HG03025 (cell line): ENCODE data around the gene MTG2.

Experiments used
- ATAC-seq: cut with Tn5 transposase; IDR thresholded peaks from one replicate; pipeline ENCODE4 v1.9.1; 2021; ENCODE audit warnings: mild to moderate bottlenecking, moderate library complexity; ENCODE audit not compliant: unreplicated experiment, low FRiP score

Gene MTG2

DNA sequence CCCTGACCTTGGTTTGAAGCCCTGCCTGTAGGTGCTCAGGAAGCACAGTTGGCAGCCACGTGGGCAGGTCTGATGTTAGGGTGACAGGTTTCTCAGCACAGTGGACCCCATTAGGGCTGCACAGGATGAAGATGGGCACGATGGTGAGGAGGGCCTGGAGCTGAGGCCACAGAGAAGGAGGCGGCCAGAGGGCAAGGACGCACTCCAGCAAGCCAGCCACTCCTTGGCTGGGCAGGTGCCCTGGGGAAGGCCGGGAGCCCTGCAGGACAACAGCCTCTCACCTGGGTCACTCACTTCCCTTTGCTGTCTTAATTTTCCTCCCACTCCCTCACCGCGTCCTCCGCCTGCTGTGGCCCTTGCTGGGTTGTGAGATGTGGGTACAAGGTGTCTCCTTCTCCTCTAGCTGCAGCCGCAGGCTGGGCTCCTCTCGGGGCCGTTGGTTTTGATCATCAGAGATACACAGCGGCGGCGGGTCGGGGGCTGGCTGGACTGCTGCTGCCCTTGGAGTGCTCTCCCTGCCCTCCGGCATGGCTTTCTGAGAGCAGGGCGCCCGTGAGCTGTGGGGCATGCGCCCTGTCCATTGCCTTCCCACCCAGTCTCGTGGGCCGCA lies 61.2 kb downstream of the MTG2 start:
- no peak for ATAC-seq

DNA sequence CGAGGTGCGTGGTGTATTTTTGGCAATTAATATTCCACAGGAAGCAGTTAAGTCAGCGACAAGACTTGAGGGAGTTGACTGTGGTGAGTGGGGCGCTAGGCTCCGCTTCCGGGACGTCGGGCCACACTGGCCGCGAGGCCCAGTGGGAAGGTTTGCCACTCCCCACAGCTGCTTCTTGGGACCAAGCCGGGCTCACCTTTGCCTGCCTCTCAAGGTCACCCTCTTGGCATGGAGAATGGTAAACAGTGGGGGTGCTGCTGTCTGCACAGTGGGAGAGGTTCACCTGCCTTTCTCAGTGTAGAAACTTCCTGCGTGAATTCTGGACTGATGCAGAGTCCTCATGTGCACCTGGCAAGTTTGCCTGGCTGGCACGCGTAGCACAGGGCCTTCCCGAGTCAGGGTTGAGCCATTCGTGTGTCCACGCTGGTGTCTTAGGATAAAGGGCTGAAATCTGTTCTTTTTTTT lies 61.8 kb downstream of the MTG2 start:
- no peak for ATAC-seq

DNA sequence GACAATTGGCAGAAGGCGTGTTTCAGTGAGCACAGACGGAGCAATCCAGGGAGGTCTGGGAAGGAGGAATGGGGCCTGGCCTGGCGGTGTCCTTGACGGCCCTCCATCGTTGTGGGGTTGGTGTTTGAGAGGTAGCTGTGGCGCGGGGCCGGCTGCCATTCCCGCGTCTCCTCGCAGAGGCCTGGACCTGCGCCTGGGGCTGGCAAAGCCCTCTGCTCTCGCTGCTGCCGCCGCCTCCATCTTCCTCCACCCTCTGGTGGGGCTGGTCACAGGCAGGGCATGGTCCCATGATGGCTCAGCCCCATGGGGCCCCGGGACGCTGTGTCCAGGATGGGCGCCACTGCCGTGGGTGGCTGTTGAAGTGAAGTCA lies 63.1 kb downstream of the MTG2 start:
- ATAC-seq: no peak

DNA sequence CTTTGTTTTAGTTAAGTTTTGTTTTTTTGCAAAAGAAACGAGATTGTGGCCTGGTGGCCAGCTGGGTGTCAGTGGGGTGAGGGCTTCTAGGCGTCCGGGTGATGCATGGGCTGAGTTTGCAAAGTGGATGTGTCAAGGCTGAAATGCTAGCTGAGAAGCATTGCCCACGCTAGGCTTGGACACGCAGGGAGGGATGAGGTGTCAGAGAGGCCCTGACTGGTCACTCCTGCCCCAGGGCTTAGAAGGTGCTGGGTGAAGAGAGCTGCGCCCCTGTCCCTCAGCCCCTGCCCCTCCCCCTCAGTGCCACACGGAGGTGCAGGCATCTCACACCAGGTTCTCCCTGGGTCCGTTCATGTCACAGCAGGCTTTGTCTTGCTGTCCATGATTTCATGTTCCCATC lies 63.6 kb downstream of the MTG2 start:
- no peak for ATAC-seq

DNA sequence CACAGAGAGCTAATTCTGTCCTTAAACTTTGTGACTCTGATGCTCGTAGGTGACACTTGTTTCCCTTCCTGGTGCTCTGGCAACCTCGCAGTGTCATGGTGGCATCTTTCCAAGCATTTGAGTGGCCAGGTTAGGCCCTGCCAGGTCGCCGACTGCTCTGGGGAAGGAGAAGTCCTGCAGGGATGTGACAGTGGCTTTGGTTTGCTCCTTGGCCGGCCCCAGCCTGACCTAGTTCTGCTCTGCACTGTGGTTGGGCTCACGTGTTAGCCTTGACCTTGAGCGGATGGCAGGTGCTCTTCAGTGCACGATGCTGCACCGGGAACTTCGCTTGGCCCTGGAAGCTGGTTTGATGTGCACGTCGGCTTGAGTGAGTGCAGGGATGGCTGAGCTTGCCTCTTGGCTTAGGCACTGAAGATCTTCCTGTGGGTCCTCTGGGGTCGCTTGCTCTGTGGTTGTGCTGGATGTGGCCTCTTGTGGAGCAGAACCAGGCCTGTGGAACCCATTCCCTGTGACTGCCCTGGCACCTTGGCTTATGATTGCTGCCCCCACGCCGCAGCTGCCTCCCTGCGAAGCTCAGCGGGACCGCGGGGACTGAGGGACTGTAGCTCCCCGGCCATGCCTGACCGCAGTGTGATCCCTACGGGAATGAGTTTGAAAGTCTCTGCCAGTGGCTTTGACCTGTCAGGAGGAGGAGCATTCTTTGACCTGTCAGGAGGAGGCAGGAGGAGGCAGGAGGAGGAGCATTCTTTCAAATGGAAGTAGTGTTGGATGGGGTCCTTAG lies 64.2 kb downstream of the MTG2 start:
- no peak for ATAC-seq

DNA sequence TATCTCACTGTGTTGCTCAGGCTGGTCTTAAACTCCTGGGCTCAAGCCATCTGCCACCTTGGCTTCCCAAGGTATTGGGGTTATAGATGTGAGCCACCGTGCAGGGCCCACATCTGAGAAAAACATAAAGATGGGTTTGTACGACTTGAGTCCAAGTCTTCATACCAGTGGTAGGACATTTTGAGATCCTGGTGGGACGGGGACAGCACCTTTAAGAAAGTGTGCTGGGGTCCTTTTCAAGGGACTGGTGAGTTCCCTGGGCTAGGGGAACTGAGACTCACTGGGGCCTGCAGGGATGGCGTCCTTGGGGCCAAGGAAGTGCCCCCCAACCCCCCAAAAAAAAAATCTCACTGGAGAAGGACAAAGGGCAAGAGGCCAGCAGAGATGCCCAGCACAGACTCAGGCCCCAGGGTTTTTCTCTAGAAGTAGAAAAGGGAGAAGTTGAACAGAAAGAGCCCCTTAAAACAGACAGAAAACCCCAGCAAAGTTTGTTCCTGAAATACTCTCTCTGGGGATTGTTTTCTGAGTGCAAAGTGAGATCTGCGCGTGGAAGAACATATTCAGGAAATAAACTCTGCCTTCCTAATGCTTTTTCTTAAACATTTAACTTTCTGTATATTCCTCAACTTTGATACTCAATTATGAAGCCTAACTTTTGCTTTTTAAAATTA lies 66.2 kb downstream of the MTG2 start:
- no peak for ATAC-seq

DNA sequence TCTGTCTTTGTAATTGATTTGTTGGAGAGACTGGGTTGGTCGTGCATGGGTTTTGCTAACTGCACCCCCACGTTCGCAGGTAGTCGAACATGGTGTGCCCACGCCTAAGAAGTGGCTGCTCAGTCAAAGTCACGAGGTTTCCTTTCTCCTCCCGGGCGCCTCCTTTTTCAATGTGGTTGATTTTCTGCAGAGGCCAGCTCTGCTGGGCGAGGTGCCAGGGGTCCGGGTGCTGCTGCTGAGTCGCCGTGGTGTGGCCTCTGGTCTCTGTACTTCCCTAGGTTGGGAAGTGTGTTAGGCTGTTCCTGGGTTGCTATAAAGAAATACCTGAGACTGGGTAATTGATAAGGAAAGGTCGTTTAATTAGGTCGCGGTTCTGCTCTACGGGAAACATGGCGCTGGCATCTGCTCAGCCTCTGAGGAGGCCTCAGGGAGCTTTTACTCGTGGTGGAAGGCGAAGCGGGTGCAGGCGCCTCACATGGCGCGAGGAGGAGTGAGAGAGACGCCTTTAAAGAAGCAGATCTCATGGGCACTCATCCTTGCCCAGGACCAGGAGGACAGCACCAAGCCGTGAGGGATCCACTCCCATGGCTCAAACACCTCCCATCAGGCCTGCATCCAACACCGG lies 69.6 kb downstream of the MTG2 start:
- ATAC-seq: no peak
